ENCODE data around the gene BPIFB1. TPM values are rescaled to one million over a fixed set of nuclear protein-coding genes. Genes with fewer than 3 reads are reported as not detected.

Gene BPIFB1
- total and polyA plus RNA-seq, 2 of the 13 experiments (the other 11 are each of a cell fraction or from before 2014, with no cell fraction given) = 0.82 to 4.4 TPM

- TF ChIP-seq SYNCRIP (IDR thresholded peaks at IDR 0.05; ENCODE audit: insufficient read depth, low read depth, low read length) (no peak), ASH2L (IDR thresholded peaks at IDR 0.05; ENCODE audit: insufficient read length, low read depth, low read length) (peak; percentile 51), ZNF614 (CRISPR knock-in tag; IDR thresholded peaks at IDR 0.05; ENCODE audit: borderline replicate concordance) (peak; percentile 69; the same call in 1 of the 2 replicates), KDM5A (IDR thresholded peaks at IDR 0.05; ENCODE audit: borderline replicate concordance, low read length) (no peak), ZNF484 (CRISPR knock-in tag; IDR thresholded peaks at IDR 0.05; ENCODE audit: borderline replicate concordance, low read depth) (no peak), KLF12 (CRISPR knock-in tag; IDR thresholded peaks at IDR 0.05; ENCODE audit: borderline replicate concordance) (no peak), XRCC5 (optimal IDR thresholded peaks at IDR 0.05; ENCODE audit: low read length) (peak; percentile 71), NR3C1 (CRISPR knock-in tag; IDR thresholded peaks at IDR 0.05) (no peak), FOXO1 (CRISPR knock-in tag; IDR thresholded peaks at IDR 0.05) (peak; percentile 59; the same call in 1 of the 2 replicates), ZNF672 (CRISPR knock-in tag; IDR thresholded peaks at IDR 0.05) (no peak), ISX (CRISPR knock-in tag; conservative IDR thresholded peaks at IDR 0.05) (no peak), HHEX (CRISPR knock-in tag; IDR thresholded peaks at IDR 0.05) (no peak), CSRNP1 (CRISPR knock-in tag; IDR thresholded peaks at IDR 0.05) (no peak), ZBTB33 (CRISPR knock-in tag; IDR thresholded peaks at IDR 0.05) (no peak), ZKSCAN1 (IDR thresholded peaks at IDR 0.05; ENCODE audit: low read length) (no peak), KAT7 (CRISPR knock-in tag; IDR thresholded peaks at IDR 0.05; ENCODE audit: borderline replicate concordance) (no peak), CAMTA2 (CRISPR knock-in tag; IDR thresholded peaks at IDR 0.05; ENCODE audit: borderline replicate concordance) (0 out of 2 replicates have a peak, but pooled peaks have one; percentile 44), ZNF10 (CRISPR knock-in tag; IDR thresholded peaks at IDR 0.05; ENCODE audit: borderline replicate concordance, low read depth) (no peak), ZNF234 (CRISPR knock-in tag; conservative IDR thresholded peaks at IDR 0.05) (0 out of 2 replicates have a peak, but pooled peaks have one; percentile 8), FLYWCH1 (CRISPR knock-in tag; IDR thresholded peaks at IDR 0.05) (no peak), ZNF414 (CRISPR knock-in tag; IDR thresholded peaks at IDR 0.05) (no peak), ZNF784 (CRISPR knock-in tag; IDR thresholded peaks at IDR 0.05; ENCODE audit: borderline replicate concordance) (no peak)
- TF ChIP-seq, protein P1, sequence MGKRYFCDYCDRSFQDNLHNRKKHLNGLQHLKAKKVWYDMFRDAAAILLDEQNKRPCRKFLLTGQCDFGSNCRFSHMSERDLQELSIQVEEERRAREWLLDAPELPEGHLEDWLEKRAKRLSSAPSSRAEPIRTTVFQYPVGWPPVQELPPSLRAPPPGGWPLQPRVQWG (CRISPR knock-in tag; IDR thresholded peaks at IDR 0.05; ENCODE audit: borderline replicate concordance, low read depth) = no peak
- TF ChIP-seq, protein P2, sequence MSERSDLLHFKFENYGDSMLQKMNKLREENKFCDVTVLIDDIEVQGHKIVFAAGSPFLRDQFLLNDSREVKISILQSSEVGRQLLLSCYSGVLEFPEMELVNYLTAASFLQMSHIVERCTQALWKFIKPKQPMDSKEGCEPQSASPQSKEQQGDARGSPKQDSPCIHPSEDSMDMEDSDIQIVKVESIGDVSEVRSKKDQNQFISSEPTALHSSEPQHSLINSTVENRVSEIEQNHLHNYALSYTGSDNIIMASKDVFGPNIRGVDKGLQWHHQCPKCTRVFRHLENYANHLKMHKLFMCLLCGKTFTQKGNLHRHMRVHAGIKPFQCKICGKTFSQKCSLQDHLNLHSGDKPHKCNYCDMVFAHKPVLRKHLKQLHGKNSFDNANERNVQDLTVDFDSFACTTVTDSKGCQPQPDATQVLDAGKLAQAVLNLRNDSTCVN (CRISPR knock-in tag; IDR thresholded peaks at IDR 0.05; ENCODE audit: borderline replicate concordance) = no peak
These were observed 8.9 kb downstream of the BPIFB1 start (continued) for GRCh38 chr20:33291830-33292355.

Data from HepG2 (cell line).